GM21423 (cell line): Measurements from ENCODE around the gene CCNH.
A peak's percentile ranks its signal among the peaks of the same experiment; 100 is the strongest.

ENCODE experiments used
- ATAC-seq: cut with Tn5 transposase; IDR thresholded peaks from one replicate; pipeline ENCODE4 v1.9.1; 2021; ENCODE audit warnings: mild to moderate bottlenecking, moderate library complexity; ENCODE audit not compliant: unreplicated experiment

Gene CCNH

DNA sequence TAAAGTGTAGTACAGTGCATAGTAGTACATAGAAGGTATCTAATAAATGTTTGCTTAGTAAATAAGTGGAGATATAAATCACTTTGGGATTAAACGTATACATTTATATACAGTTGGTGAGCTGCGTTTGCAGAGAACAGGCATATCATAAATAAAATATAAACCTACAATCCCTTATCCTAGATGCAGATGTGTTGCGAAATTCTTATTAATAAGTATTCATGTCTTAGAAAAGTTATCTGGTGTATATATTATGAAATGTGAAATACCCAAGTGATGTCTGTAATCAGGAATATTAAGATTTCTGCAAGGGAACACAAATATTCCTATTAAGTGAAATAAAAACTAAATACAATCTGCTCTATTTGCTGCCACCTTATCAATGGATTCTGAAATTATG, 8.8 kb downstream of the CCNH start:
- no peak for ATAC-seq

DNA sequence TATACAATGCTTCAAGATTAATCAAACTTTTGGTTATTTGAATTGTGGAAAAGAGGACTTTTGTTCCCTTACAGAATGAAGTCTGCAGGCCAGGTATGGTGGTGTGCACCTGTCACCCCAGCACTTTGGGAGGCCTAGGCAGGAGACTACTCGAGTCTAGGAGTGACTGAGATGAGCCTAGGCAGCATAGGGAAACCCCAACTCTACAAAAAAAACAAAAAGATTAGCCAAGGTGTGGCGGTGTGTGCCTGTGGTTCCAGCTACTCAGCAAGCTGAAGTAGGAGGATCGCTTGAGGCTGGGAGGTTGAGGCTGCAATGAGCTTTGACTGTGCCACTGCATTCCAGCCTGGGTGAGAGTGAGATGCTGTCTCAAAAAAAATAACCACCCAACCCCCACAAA, 9.3 kb downstream of the CCNH start:
- no peak for ATAC-seq

DNA sequence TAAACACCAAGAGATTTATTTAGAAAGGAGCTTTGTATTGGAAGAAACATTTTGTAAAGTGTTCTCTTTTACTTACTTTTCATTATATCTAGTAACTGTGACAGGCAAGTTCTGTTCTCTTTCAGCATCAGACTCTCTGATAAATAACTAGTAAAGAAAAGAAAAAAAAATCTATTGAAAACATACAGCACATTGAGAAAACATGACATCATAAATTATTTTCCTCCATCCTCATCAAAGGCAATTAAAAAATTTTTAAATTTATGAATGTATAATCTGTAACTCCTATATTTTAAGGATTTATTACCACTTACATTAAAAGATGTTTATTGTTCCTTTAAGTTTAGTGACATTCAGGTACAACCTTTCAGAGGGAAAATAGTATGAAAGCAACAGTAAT, 11.1 kb downstream of the CCNH start:
- ATAC-seq = no peak

DNA sequence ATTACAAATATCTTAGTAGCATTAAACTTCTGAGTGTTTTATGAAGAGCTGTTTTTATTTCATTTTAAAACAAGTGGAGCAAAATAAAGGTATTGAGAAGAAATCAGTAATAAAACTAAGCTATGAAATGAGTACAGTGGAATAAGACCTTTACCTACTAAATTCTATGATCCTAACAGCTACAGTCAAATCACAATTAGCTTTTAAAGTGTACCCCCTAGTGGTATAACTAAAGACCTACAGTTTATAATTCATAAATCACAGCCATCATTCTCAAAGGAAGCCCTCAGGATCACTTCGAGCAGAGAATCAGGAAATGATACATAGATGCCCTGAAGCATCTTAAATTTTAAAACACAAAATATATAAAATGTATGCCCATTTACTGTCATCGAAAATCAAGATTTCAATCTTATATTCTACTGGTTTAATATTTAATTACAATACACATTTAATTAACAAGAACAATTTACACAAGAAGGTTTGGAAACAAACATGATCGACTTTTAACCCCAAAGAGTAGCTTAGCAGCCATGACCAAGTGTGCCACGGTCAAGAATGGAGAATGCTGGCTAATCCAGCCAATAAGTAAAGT, 12.3 kb downstream of the CCNH start:
- ATAC-seq = peak; percentile 64

DNA sequence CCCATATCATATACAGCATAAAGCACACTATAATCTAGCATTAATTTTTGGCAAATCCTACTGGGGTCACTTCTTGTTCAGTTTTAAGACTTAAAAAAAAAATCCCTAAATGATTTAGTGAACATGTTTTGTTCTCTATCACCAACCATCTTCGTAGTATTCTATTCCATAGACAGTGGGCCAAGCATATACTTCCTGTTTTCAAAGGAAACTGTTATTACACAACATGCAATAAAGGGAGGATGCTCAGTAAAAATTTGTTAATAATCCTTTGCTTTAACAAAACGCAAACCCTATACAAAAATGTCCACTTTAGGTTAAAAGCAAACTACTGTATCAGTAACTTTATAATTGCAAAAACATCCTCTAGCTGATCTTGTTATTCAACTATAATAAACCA, 13.0 kb downstream of the CCNH start:
- ATAC-seq = no peak

DNA sequence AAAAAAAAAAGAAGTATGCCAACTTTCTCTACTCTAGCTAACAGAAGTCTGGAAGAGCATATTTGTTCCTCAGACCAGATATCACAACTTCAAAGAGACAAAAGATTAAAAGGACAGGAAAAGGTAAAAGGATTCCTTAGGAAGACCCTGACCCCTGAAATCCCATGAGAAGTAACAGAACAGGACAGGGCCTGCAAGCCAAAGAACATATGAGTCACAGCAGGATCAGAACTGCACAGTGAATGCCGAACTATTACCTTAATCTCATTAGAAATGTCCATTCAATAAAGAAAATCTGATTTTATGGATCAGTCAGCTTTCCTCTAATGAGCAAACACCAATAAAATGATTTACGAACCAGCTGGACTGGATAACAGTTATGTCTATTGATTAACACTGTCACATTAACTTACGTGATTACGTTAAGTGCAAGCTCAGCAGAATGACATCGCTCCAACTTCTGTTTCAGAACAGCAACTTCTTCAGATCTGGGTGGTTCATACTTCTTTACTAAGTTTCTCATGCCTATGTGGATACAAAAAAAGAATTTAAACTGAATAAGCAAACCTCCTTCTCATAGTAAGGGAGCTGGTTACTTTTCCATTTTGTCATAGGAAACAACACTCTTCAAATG, 13.6 kb downstream of the CCNH start:
- no peak for ATAC-seq

DNA sequence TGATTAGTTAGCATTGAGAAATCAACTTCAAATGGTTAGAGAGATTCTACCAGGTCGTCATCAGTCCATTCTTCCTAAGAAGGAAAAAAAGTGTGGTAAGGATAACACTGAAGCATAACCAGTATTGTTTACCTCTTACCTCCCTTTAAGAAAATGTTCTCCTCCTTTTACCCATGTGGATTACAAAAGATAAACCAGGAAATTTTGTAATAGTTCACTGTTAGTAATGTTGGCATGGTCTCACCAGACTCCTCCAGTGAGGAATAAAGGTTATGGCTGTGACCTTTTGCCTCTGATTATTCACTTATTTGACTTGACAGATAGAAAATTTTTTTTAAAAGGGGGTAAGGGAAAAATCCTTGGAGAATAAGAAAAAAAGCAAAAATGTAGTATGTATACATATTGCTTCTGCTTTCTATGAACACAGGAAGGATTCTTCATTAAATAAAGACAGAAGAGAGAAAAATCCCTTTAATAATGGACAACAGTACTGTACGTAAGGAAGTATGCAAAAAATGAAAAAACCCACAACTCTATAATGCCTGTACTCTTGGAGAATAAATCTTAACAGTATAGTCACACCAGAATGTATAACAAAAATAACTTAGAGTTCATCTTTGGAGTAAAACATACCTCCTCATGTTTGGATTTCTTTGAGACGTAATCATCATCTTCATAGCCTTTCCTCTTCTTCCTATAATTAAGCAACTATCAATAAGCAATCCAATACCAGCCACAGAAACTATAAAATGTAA, 18.1 kb downstream of the CCNH start:
- no peak for ATAC-seq

DNA sequence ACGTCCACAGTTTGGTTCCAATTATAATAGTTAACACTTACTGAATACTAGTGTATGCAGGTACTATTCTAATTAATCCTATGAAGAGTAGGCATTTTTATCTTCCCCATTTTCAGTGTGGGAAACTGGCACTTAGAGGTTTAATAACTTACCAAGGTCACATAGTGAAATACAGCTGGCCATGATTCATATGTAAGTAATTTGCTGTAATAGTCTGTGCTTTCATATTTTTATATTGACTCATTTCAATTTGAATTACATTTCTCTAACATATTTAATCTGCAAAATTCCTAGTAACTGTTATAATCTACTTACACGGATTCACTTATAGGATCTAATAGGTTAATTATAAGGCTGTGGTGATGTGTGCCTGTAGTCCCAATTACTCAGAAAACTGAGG, 19.4 kb downstream of the CCNH start:
- no peak for ATAC-seq

DNA sequence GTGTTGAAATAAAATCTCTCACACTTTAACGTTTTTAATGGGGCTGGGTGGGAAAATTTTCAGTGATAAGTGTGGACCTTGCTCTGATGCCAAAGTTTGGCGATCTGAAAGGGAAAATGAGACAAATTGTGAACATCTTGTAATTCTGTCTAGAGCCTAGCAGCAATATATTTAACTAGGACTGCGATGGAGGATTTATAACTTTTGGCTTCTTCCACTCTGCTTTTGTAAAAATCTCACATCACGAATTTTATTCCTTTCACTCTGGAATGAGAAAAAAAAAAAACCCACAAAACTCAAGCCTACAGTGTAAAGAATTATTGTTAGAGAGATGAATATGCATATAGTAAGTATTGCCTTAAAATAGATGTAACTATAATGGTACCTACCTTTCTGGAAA, 19.9 kb downstream of the CCNH start:
- ATAC-seq = no peak

DNA sequence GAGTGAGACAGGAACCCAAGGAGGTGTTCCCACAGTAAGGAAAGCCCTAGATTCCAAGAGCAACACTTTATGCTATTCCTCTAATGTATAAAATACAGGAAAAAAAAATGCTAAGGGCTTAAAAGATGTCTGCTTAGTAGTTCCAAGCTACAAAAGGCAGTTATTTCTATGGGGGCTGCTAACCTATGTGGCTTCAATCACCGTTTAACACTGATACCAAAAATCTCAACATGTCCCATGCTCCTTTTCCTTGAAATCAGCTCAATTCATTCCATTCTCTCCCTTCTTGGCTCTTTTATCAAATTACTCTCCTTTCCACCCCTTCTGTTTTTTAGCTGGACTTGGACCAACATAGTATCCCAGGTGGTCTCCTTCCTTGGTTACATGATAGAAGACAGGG, 20.6 kb downstream of the CCNH start:
- ATAC-seq = no peak

DNA sequence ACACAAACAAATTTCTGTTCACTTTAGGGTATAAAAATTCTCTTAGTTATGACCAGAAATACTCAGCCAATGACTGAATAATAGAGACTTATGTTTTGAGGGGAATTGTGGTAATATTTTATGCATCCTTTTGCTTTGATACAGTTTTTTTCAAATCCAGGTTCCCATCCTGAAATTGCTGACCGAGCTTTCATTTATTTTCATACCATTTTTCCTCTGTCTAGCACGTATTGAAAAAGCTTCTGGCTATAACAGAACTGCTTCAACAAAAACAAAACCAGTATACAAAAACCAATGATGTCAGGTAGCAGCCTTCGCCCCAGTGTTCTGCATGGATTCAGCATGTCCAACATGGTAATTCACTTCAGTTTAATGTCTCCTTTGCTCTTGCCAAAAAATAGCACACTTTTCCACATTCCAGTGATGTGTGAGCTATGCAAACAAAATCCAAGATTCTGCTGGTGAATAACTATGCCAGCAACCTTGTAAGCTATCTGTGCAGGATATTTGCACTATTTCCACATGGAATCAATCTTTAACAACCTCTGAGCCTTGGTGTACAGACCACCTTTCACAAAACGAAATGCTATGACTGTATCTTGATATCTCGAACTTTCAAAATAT, 22.0 kb downstream of the CCNH start:
- no peak for ATAC-seq

DNA sequence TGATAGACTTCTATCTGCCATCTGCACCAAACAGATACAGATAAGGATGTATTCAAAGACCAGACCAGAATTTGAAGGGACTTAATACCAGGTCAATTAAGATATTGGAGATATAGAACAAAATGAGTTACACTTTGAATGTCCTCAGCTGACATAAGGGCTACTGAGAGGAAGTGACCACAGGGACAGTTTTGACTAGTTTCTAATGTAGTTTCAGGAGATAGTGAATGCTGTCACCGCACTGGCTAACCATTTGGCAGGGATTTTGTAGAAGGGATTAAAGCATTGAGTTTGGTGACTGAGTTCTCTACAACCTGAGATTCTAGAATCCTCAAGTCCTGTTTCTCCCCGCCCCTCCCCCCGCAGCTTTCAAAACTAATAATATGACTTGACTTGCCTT, 22.7 kb downstream of the CCNH start:
- ATAC-seq = peak; percentile 49

DNA sequence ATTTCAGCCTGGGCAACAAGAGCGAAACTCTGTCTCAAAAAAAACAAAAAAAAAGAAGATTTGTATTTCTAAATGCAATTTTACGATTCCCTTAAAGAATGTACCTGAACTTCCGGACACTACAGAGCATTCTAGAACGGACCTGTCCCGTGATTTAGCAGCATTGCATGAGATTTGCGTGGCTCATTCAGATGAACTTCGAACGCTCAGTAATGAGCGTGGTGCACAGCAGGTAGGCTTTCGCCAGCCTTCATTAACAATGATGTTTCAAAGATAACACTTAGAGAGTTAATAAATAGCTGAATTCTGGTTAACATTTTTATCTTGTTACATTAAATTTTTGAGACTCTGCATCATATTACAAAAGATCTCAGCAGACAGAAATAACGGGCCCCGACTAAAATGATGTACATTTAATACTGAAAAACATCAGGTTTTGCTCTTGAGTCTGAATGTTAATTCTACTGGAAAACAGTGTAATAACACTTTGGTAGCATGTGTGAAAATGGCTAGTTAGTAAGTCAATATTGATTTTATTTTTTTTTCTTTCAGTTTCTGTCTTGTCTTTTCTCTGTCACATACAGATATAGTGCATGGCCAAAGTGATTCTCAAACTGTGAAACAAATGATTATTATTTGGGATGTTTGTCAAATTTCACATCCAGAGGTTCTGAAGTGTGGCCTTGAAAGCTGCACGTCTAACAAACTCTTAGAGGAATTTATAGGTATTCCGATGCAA, 23.3 kb downstream of the CCNH start:
- no peak for ATAC-seq

DNA sequence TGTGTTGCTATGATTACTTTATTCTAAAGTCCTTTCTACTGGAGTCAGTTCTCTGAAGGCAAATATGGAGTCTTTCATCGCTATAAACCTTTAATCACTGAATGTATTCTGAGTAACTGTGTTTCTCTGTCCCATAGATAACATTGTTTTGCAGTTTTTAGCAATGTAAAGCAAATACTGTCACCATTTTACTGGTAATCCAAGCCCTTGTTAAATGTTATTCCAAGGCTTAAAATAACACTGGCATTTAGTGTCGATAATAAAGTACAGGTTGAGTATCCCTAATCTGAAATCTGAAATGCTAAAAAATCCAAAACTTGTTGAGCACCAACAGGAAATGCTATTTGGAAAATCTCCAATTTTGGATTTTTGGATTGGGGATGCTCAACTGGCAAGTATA, 24.6 kb downstream of the CCNH start:
- ATAC-seq = no peak

DNA sequence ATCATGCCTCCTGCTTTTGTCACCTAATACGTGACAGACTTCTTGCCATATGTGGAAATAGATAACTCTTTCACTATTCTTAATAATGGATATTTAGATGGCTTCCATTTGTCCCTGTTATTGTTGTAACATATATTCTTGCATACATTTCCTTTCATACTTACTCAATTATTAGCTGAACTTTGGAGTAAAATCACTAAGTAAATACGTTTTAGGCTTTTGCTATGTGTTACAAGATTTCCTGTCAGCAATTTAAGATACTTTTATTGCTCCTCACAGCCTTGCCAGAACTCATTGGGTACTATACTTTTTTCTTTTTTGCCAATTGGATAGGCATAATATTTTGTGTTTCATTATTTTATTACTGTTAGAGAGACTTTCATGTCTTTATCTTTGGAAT, 26.9 kb downstream of the CCNH start:
- no peak for ATAC-seq

DNA sequence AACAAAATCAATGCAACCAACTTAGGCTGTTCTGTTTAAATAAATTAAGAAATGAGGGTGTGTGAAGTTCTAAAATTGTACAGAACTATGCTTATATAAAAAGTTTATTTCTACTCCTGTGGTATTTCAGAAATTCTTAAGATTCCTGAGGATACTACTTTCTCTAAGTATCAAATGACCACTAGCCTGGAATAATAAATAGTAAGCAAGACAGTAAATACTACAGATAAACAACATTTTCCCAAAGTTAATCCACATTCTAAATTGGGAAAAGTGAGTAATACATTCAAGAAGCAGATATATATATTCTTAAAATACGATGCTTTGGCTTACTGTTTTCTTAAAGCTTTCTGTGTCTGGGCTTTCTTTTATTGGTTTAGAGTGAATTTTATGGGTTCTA, 29.5 kb downstream of the CCNH start:
- ATAC-seq = no peak

DNA sequence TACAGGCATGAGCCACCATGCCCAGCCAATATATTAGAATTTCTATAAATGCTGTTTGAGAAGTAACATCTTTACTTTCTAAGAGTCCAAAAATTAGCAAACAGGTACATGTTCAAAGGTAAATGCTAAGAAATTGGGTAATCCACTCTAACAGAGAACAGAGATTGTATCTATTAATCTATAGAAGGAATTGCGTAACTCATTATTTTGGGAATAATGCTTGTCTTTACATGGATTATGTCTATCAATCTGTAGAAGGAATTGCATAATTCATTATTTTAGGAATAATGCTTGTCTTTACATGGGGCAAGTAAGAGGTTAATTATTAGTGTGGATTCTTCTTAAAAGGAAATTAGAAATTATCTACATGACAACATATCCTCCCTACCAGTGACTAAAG, 30.5 kb downstream of the CCNH start:
- no peak for ATAC-seq

DNA sequence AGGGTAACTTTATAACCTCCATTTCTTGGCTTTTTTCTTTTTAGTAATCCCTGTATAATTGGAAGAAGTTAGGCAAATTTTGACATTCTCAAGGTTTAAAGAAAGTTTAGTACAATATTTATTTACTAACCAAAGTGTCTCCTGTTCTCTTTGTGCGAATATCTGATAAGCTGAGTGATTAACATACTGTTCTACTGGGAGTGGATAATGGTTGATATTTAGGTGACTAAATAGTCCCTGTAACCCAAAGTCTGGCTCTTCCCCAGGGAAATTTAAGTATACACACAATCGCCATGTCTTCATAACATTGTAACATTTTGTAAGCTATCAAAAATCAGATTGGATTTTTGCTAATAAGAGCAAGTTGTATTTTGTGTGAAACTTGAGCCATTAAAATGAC, 40.0 kb downstream of the CCNH start:
- ATAC-seq = no peak

DNA sequence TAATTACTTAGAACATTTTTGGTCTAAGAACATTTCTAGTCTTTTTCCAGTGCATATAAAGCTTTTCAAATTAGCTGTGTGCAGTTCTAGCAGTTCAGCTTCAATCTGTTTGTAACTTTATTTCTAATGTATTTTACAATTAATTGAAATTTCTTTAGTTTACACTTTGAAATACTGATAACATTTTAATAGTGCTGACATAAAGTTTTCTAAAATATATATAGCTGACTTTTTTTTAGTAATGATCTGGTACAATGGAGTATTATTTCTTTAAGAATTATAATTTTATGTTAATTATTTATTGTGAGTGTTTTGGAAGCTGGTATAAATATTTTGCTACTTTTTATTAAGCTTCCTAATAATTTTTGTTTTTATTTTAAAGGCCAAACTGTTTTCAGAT, 43.3 kb downstream of the CCNH start:
- no peak for ATAC-seq

DNA sequence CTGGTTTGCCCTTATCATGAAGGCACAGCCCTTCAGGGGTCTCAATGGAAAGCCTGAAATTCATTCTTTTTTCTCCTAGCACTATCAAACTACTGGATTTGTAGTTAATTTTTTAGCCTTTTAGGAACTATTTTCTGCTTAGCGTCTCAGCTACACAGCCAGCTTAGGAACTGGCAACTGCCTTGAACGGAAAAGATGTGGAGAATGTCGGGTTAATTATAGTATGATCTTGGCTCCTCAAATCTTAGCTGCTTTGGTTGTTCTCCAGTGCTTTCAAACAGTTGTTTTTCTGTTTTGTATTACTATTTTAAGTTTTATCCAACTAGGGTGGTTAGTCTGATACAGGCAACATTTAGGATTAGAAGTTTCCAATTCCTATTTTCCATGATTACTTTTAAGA, 44.1 kb downstream of the CCNH start:
- no peak for ATAC-seq

DNA sequence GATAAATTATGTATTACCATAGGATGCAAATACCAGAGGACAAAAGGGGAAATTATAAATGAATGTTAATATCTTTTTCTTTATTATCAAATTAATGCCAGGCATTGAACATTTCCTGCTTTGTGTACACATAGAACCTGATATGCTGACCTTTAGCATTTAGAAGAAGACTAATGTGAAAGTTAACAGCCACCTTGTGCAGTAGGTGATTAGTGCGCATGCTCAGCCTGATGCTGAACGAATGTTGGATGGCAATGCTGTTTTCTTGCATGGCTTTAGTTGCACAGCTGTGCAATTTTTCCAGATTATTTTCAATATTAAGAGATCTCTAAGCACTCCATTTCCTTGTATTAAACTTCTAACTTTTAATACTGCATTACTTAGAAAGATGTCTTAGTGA, 45.5 kb downstream of the CCNH start:
- ATAC-seq = no peak
